IPS DF 6.9 (cell line): Measurements from ENCODE around the gene ROBO2.
A peak's percentile ranks its signal among the peaks of the same experiment; 100 is the strongest.

Experiments
- DNase-seq: peaks from one replicate; pipeline ENCODE4 v3.0.0-alpha.2; 2013; ENCODE audit warnings: low read depth, low spot score
- H3K27ac ChIP-seq: one replicate; pipeline ENCODE4 v1.5.1; 2013; ENCODE audit warnings: low read length, control low read depth
- H3K27me3 ChIP-seq: 2 replicates; pipeline ENCODE4 v1.6.1; 2013; ENCODE audit warnings: mild to moderate bottlenecking, low read length; ENCODE audit not compliant: control insufficient read depth, insufficient read depth
- H3K36me3 ChIP-seq: 2 replicates; pipeline ENCODE4 v1.6.1; 2013; ENCODE audit warnings: low read length; ENCODE audit not compliant: control insufficient read depth, insufficient read depth
- H3K4me1 ChIP-seq: 2 replicates; pipeline ENCODE4 v1.6.1; 2013; ENCODE audit warnings: low read length; ENCODE audit not compliant: control insufficient read depth, insufficient read depth
- H3K4me3 ChIP-seq: 2 replicates; pipeline ENCODE4 v1.5.1; 2013; ENCODE audit warnings: mild to moderate bottlenecking, low read length
- H3K9me3 ChIP-seq: 2 replicates; pipeline ENCODE4 v1.6.1; 2013; ENCODE audit warnings: low read length, inconsistent platforms; ENCODE audit not compliant: control insufficient read depth, insufficient read depth
- WGBS: extraction: QIAGEN DNeasy Blood & Tissue Kit; methylation state at CpG from one replicate; pipeline ENCODE4 v1.1.7; 2013; ENCODE audit warnings: mixed read lengths, missing lambda C conversion rate; ENCODE audit not compliant: insufficient read length, insufficient coverage; 5-methylcytosine and 5-hydroxymethylcytosine counted together

Gene ROBO2, protein sequence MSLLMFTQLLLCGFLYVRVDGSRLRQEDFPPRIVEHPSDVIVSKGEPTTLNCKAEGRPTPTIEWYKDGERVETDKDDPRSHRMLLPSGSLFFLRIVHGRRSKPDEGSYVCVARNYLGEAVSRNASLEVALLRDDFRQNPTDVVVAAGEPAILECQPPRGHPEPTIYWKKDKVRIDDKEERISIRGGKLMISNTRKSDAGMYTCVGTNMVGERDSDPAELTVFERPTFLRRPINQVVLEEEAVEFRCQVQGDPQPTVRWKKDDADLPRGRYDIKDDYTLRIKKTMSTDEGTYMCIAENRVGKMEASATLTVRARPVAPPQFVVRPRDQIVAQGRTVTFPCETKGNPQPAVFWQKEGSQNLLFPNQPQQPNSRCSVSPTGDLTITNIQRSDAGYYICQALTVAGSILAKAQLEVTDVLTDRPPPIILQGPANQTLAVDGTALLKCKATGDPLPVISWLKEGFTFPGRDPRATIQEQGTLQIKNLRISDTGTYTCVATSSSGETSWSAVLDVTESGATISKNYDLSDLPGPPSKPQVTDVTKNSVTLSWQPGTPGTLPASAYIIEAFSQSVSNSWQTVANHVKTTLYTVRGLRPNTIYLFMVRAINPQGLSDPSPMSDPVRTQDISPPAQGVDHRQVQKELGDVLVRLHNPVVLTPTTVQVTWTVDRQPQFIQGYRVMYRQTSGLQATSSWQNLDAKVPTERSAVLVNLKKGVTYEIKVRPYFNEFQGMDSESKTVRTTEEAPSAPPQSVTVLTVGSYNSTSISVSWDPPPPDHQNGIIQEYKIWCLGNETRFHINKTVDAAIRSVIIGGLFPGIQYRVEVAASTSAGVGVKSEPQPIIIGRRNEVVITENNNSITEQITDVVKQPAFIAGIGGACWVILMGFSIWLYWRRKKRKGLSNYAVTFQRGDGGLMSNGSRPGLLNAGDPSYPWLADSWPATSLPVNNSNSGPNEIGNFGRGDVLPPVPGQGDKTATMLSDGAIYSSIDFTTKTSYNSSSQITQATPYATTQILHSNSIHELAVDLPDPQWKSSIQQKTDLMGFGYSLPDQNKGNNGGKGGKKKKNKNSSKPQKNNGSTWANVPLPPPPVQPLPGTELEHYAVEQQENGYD (N-terminal part only)

DNA sequence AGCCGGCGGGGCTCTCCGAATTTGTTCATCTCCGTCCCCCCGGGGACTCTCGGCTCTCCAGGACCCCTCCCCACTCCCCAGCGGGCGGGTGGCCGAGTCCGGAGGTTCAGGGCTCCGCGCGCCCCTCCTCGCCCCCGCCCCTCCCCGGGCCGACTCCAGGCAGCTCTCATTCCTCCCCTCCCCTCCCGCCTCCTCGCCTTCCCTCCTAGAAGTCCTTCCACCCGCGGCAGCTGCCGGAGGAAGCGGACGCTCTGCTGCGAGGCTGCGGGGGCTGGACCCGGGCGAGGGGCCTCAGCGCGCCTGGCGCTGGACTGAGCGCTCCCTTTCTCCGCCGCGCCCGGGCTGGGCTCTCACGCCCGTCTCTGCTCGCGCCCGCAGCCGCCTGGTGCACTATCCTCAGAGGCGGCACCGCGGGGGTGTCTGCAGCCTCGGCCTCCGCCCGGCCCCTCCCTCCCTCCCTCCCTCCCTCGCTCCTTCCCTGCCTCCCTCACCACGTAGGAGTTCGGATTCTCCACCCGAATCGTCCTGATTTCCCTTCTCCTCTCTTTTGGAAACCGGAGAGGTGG lies at the start of gene ROBO2:
TSS of gene ROBO2 (plus strand) at position 494 of the 566 bp plus-strand sequence. CDS start 687 bp downstream, outside the sequence.
- no peak for DNase-seq
- H3K9me3 ChIP-seq: no peaks in the 10 kb centered on the region
- no peaks in the 10 kb centered on the region for H3K27me3 ChIP-seq
- H3K4me3 ChIP-seq: peak within 1 kb of the TSS; percentile 68; the same call in 1 of the 2 replicates
- no peaks in the 10 kb centered on the region for H3K36me3 ChIP-seq
- H3K4me1 ChIP-seq: no peaks in the 10 kb centered on the region
- no CpG with 5 or more reads among the region's 54 CpGs for WGBS
- H3K27ac ChIP-seq: no peak within 1 kb of the TSS

DNA sequence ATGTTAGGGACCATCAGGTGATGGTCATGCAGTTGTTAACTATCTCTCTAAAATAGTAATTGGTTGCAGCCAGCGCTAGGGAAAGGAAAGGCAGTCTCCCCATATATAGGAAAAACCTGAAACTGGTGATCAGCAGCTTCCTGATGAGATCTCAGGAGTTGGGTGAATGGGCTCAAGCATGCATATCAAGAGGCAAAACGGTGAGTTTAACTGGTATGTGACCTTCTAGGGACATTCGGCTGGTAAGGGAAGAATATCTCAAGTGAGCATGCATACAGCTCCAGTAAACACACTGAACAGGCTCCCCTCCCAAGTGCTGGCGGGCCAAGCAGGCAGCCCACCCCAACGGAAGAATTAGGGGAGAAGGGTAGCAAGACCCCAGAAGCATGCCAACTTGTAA lies 49.3 kb upstream of the ROBO2 start:
- H3K4me1 ChIP-seq: no peaks in the 10 kb centered on the region
- no peaks in the 10 kb centered on the region for H3K27me3 ChIP-seq
- no peak overlapping the region for H3K27ac ChIP-seq
- no peaks in the 10 kb centered on the region for H3K9me3 ChIP-seq
- H3K36me3 ChIP-seq: no peaks in the 10 kb centered on the region
- no CpG with 5 or more reads among the region's 5 CpGs for WGBS
- no peak for DNase-seq
- H3K4me3 ChIP-seq: no peak overlapping the region

DNA sequence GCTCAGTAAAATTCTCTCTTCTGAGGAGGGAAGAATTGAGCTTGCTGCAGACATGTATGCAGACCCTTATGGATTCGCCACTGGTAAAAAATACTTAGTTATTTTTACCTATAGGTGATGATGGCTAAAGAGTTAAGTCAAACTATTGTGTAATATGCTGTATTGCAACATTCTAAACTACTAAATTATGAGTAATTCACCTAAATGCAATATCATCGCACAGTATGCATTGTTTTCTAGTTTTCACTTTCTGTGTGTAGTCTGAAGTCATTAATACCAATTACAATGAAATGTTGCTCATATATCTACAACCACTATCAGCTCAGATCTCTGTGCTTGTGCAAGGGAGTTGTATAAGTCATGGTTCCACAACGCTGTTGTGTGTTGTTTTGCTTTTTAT lies 48.7 kb upstream of the ROBO2 start:
- Histone ChIP-seq H3K9me3 (no peaks in the 10 kb centered on the region), H3K36me3 (no peaks in the 10 kb centered on the region), H3K27ac (no peak overlapping the region), H3K27me3 (no peaks in the 10 kb centered on the region), H3K4me3 (no peak overlapping the region), H3K4me1 (no peaks in the 10 kb centered on the region)
- no peak for DNase-seq
- WGBS: no CpG with 5 or more reads among the region's 3 CpGs

DNA sequence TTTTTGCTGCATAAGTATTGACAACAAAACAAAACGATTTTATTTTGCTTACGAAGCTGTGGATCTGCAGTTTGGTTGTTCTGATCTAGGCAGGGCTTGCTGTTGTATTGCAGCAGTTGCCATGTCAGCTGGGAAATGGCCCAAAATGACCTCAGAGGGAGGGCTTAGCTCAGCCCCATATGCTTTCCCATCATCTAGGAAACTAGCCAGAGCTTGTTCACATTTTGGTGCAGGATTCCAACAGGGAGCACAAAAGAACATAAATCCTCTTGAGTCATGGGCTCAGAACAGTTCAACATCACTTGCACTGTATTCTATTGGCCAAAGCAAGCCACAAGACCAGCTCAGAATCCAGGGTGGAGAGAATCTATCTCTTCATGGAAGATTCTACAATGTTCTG lies 42.2 kb upstream of the ROBO2 start:
- no peak for DNase-seq
- Histone ChIP-seq H3K27ac (no peak overlapping the region), H3K4me3 (no peak overlapping the region), H3K4me1 (no peaks in the 10 kb centered on the region), H3K36me3 (no peaks in the 10 kb centered on the region), H3K9me3 (no peaks in the 10 kb centered on the region), H3K27me3 (no peaks in the 10 kb centered on the region)
- no CpG with 5 or more reads among the region's 2 CpGs for WGBS

DNA sequence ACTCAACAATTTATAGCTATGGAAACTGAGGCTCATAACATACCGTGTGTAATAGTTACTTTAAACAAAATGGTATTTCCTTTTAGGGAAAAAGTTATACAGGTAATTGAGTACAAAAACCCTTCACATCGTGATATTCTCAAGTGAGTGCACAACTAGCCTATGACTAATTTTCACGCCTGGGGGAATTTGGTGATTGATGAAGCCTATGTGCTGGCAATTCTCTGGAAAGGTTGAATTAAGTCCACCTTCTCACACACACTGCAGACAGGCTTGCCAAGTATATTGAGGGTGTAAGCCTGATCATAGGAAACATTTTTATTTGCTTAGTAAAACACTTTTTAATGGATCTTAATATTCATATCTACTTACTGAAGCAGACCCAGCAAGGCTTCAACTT lies 41.3 kb upstream of the ROBO2 start:
- Histone ChIP-seq H3K36me3 (no peaks in the 10 kb centered on the region), H3K27me3 (no peaks in the 10 kb centered on the region), H3K27ac (no peak overlapping the region), H3K9me3 (no peaks in the 10 kb centered on the region), H3K4me3 (no peak overlapping the region), H3K4me1 (no peaks in the 10 kb centered on the region)
- no peak for DNase-seq
- no CpG with 5 or more reads among the region's 3 CpGs for WGBS

DNA sequence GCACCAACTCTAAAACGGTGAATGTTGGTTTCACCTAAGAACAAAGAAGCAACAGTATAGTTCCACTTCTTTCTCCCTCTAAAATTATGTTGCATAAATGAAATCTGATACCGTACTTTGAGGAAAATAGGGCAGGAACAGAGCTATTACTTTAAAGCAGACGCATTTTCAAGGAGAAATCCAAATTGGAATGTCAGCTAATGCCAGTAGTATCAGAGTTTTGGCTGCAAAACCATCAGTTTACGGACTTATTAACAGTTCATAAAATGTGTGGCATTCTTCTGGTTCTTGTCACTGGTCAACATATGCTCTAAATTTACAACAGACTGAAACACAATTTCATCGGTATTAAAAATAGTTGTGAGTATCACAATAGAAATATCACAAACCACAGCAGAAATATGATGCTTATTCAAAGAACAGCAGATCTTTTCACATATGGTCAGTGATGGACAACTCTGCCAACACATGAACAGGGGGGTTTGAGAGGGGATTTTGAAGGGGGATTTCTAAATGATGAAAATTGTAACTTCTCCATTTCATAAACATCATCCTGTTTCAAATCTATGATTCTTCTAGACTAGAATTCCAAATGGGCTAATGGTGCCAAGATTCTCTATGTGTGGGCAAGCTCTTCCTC lies 38.7 kb upstream of the ROBO2 start:
- no peak overlapping the region for H3K4me3 ChIP-seq
- no peak overlapping the region for H3K27ac ChIP-seq
- no peaks in the 10 kb centered on the region for H3K36me3 ChIP-seq
- H3K9me3 ChIP-seq: no peaks in the 10 kb centered on the region
- H3K4me1 ChIP-seq: no peaks in the 10 kb centered on the region
- WGBS: no CpG with 5 or more reads among the region's 5 CpGs
- DNase-seq: no peak
- no peaks in the 10 kb centered on the region for H3K27me3 ChIP-seq

DNA sequence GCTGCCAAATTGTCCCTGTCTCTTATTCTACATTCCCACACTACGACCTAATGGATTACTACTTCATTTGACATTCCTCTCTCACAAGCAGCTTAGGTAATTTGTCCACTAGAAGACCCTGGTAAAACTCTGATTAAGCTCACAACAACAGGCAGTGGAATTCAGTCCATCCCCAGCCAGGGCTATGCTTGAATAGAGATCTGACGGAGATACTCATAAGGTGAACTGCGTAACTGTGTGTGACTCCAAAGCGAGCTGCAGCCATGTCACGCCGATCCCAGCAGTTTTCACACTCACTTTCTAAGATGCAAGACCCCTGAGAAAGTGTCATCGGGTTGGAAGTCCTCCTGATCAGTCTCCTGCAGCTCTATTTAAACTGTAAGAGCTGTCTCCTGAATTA lies 25.7 kb upstream of the ROBO2 start:
- DNase-seq: no peak
- Histone ChIP-seq H3K27me3 (no peaks in the 10 kb centered on the region), H3K27ac (no peak overlapping the region), H3K9me3 (no peaks in the 10 kb centered on the region), H3K36me3 (no peaks in the 10 kb centered on the region), H3K4me1 (no peaks in the 10 kb centered on the region), H3K4me3 (no peak overlapping the region)
- no CpG with 5 or more reads among the region's 7 CpGs for WGBS

DNA sequence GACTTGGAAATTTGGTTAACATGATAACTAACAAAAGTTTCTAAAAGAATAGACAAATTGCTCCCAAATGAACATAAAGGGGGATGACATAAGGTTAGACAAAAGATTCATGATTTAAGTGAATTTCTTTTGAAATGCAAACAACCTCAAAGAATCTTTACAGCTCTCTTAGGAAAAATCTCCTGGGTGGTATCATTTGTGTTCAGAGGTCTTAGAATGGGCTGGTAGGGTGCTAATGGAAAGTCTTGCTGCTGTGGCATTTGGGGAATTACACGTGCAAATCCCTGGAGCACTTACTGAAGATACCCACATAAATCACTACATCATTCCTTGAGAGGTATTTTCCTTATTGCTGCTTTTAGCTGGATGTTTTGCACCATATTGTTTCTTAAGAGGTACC lies 14.4 kb upstream of the ROBO2 start:
- H3K27ac ChIP-seq: no peak overlapping the region
- no peaks in the 10 kb centered on the region for H3K4me1 ChIP-seq
- WGBS: no CpG with 5 or more reads among the region's 1 CpG
- H3K4me3 ChIP-seq: no peak overlapping the region
- DNase-seq: no peak
- no peaks in the 10 kb centered on the region for H3K27me3 ChIP-seq
- no peaks in the 10 kb centered on the region for H3K9me3 ChIP-seq
- H3K36me3 ChIP-seq: no peaks in the 10 kb centered on the region

DNA sequence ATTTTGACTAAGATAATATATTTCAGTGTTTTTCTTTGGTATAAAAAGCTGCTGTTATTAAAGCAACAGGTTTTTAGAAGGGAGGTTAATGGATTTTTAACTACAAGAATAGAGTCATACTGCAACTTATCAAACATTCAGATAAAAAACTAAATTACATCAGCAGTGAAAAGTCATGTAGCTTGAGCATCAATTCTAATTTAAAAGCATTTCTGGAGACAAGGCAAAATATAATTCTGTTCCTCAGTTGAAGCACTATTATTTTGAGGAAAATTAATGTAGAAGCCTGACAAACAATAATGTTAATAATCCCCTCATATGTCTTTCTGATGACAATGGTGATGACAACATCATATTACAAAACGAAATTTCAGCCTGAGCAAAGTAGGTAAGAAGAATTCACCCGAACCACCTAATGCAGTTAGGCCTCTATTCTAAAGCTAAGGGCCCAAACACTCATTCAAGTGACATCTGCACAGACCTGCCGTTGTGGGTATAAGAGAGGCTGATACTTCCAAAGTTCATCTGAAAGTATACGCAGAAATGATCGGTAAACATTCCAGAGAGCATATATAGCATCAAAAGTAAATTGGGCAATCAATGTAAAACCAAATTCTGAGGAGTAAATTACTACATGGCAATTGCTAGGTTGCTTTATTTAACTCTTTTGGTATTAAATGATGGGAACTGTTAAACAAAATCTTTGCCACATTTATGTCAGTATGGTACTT lies 12.8 kb upstream of the ROBO2 start:
- Histone ChIP-seq H3K9me3 (no peaks in the 10 kb centered on the region), H3K36me3 (no peaks in the 10 kb centered on the region), H3K4me3 (no peak overlapping the region), H3K27me3 (no peaks in the 10 kb centered on the region), H3K27ac (no peak overlapping the region), H3K4me1 (no peaks in the 10 kb centered on the region)
- WGBS: no CpG with 5 or more reads among the region's 5 CpGs
- DNase-seq: no peak
